ENCODE data around the gene RNF44.

The RNF44 gene

GRCh38 chr5:176535101-176535663 lies 2.0 kb downstream of the RNF44 start:
- no peak for DNase-seq (ENCODE audit: low read depth)

- no peak for DNase-seq (ENCODE audit: low read depth)
Observed at GRCh38 chr5:176534640-176535039, 2.6 kb downstream of the RNF44 start.

DNA sequence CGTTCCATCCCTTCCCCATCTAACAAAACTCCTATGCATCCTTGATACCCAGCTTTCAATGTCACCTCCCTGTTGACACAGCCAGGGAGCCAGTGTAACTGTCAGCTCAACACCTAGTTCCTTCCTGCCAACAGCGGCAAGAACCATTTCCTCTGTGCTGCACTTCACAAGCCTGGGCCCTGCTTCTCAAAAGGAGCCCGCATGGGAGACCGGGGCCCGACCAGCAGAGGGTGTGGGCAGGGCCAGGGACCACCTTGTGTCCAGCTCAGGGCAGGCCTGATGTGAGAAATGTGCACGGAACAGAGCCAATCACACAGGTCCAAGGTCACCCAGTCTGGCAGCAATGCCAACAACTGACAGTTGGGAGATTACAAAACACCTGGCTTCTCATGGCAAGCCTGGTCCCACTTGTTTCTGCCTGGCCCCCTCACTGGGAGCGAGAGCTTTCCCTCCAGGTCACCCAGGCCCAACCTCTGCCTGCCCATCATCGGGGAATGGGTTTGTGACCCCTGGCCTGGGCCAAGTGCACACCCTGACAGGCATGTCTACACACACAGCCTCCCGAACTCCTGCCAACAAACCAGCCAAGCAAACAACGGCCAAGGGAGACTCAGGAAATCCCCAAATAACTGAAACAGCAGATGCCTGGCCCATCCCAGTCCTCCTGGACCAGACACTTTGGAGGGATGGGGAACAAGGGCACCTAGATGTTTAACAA lies 3.1 kb downstream of the RNF44 start:
- no peak for DNase-seq (ENCODE audit: low read depth)

- DNase-seq (ENCODE audit: low read depth) = no peak
Observed at GRCh38 chr5:176533390-176533789, 3.8 kb downstream of the RNF44 start.

DNA sequence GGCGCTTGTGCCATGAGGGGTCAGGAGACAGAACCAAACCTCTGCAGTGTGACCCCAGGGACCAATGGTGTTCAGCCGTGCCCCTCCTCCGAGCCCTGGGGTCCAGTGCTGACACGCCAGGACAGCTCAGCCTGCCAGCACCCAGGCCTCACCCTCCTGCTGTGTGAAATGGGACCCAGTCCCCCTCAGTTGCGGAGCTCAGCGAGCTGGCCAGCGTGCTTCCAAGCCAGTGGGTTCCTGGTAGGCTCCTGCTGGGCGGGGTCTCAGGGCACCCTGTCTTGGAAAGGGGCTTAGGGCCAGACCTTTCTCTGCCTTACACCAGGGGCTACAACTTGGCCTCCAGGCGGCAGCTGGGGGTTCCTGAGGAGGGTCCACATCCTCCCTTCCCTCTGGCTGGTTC lies 4.4 kb downstream of the RNF44 start:
- DNase-seq (ENCODE audit: low read depth) = no peak

DNA sequence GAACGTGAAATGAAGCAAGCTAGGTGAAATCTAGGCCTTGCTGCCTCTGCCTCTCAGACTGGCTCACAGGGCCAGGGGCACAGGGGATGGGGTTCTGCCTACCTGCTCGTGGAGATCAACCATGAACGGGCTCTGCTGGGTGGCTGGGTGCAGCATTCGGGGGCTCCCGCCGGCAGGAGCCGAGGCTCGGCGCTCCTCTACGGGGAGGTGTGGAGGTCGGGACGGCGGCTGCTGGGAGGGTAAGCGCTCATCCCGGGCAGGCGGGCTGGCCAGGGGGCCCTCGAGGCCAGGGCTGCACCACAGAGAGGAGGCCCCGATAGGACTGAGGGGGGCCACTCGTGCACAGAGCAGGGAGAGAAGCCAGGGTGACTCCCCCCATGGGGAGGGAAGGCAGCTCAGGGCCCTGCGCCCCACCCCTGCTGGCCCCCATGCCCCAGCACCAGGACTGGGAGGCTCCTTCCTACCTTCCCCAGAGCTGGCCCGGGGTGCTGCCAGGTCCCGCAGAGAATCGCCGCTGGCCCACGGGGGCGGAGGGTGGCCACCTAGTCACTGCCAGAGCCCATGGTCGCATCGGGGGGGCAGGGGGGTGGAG lies 5.2 kb downstream of the RNF44 start:
- DNase-seq (ENCODE audit: low read depth) = no peak

- no peak for DNase-seq (ENCODE audit: low read depth)
Observed at GRCh38 chr5:176530983-176531901, 6.0 kb downstream of the RNF44 start.

DNA sequence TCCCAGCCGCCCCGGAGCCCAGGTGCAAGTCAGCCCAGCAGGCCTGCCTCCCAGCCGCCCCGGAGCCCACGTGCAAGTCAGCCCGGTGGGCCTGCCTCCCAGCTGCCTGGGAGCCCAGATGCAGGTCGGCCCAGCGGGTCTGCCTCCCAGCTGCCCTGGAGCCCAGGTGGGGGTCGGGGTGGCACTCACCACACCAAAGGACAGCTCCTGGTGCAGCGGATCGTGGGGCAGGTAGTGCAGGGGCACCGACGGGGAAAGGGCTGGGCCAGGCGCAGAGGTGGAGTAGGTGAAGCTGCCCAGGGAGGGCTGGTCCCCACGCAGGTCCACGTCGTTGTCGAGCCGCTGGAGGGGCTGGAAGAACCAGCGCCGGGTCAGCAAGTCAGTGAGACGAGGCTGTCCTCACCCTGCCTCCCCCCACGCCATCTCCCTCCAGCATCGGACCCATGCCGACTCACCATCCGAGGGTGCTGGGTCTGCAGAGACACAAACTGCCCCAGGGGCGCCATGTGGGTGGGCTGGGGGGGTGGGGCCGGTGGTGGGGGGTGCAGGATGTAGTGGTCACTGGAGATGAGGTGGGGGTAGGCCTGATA lies 6.7 kb downstream of the RNF44 start:
- DNase-seq (ENCODE audit: low read depth) = no peak

- no peak for DNase-seq (ENCODE audit: low read depth)
Observed at GRCh38 chr5:176529741-176530141, 7.5 kb downstream of the RNF44 start.

GRCh38 chr5:176529116-176529740 lies 8.0 kb downstream of the RNF44 start:
- no peak for DNase-seq (ENCODE audit: low read depth)

DNA sequence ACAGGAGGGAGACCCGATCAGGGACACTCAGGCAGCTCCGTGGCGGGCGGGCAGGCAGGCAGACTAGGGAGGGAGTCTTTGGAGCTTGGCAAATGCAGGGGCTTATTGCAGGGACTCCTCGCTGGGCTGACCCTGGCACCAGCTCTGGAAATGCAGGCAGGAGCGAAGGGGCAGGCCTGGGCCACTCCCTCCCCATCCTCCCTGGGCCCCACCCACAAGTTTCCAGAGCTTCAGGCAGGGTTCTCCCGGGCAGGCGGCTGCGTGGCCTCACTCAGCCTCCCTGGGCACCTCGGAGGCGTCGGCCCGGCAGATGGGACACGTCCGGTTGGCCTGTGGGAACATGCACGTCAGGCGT lies 8.5 kb downstream of the RNF44 start:
- DNase-seq (ENCODE audit: low read depth) = no peak

- no peak for DNase-seq (ENCODE audit: low read depth)
Observed at GRCh38 chr5:176528301-176528700, 8.9 kb downstream of the RNF44 start.

- no peak for DNase-seq (ENCODE audit: low read depth)
Observed at GRCh38 chr5:176527246-176528222, 9.7 kb downstream of the RNF44 start.

- no peak for DNase-seq (ENCODE audit: low read depth)
Observed at GRCh38 chr5:176526462-176526861, 10.7 kb downstream of the RNF44 start.

DNA sequence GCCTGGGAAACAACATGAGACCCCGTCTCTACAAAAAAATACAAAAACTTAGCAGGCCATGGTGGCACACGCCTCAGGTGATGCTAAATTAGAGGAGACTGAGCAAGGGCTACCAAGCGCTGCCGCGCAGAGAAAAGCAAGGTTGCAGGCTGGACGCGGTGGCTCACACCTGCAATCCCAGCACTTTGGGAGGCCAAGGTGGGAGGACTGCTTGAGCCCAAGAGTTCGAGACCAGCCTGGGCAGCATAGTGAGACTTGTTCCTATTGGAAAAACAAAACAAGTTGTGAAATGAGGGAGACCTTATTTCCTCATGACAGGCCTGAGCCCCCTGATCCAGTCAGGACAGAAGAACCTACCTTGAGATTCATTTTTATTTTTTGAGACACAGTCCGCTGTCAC lies 11.5 kb downstream of the RNF44 start:
- no peak for DNase-seq (ENCODE audit: low read depth)

GRCh38 chr5:176524987-176525386 lies 12.2 kb downstream of the RNF44 start:
- DNase-seq (ENCODE audit: low read depth) = no peak

- DNase-seq (ENCODE audit: low read depth) = no peak
Observed at GRCh38 chr5:176524138-176524537, 13.1 kb downstream of the RNF44 start.

- DNase-seq (ENCODE audit: low read depth) = no peak
Observed at GRCh38 chr5:176521699-176522263, 15.4 kb downstream of the RNF44 start.

- no peak for DNase-seq (ENCODE audit: low read depth)
Observed at GRCh38 chr5:176521286-176521685, 15.9 kb downstream of the RNF44 start.

Measured in HS-27A (cell line).